Effector CD4-positive, alpha-beta T cell (primary cell): ENCODE measurements around the gene GAL3ST2.
"Not testable (repeated sequence)": the region's sequence is repeated elsewhere in the genome, so short reads cannot be mapped to it uniquely, and the experiment has no call there.

Source experiments
- DNase-seq: peaks from one replicate; pipeline ENCODE4 v3.0.0-alpha.2; 2020

GAL3ST2 gene

DNA sequence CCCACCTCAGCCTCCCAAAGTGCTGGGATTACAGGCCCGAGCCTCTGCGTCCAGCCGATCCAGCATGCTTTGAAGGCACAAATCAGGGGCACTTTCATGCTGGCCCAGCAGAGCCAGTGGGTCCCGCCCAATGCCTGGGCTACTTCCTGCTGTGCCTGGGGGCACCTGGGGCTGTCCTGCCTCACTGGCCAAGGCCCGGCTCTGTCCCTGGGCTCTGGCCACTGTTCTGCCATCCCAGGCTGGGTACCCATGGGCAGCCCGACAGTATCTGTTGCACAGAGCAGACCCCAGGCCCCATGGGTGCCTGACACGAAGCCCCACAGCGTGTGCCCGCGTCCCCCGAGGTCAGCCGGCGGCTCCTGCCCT, 6.8 kb upstream of the GAL3ST2 start:
- DNase-seq = no peak

DNA sequence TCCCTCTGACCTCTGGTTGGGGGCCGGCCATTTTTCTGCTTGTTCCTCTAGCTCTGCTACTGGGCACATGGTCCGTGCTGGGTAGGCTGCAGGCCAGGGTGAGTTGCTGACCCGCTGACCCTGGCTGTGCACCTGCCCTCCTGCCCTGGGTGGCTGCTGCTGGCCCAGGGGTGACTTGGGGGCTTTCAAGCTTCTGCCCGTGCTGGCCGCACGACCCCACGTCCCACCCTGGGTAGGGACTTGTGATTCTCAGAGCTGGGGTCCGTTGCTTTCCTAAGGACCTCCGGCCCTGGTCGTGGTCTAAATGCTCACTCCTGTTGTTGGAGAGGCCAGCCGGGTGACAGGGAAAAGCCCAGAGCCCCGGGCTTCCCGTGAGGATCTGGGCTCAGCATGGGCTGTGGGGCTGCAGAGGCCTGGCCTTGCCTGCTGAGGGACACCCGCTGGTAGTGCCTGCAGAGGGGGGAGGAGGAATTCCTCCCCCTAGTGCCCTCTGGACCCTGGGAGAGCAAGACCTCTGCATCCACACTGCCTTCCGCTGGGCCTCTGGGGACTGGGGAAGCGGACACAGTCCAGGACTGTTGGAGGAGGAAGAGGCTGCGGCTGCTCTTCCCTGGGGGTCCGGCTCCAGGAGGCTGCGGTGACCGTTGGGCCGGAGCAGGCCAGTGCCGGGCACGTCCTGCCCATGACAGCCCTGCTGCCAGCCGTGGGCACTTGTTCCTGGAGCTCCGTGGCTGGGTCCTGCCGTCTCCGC, 6.3 kb upstream of the GAL3ST2 start:
- DNase-seq = no peak

DNA sequence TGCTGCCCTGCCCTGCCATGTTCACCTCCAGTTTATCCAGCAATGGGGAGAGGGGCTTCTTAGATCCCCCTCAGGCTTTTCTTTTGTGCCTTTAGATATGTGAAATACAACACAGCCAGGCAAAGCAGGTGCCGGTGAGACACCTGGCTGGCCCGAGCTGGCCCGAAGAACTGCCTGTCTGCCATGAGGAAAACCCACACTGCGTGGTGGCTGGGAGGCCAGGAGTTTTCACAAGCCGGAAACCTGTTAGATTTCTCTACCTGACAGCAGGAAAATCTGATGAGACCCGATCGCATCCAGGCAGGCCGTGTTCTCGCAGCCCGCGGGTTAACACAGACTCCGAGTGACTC, 5.7 kb upstream of the GAL3ST2 start:
- DNase-seq = no peak

DNA sequence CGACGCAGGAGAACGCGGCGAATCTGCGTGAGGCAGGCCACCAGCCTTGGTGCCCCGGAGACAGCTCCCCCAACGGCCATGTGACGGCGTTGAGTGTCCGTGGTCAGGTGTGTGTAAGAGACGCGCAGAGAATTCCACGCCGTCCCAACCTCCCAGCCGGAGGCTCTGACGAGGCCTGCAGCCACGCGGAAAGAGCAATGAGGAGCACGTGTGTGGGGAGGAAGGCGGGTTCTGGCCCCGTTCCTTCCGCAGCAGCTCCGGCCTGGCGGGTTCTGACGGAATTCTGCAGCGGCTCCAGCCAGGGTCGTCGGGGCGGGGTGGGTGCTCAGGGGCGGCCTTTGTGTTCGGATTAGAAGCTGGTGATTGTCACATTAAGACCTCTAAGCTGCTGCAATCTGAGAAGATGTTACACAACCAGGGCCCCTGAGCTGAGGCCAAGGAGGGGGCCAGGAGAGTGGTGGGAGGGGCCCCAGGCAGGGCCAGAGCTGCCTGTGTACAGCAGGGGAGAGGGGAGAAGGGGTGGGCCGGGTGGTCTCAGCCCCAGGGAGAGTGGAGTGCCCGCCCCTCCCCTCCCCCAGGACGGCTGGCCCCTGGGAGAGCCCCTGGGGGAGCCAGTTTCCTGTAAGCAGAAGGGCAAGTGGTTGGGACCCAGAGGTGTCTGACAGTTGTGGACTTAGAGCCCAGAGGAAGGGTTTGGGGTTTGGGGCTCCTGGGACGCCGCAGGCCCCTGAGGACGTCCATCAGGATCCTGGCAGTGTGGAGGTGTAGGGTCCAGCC, 5.1 kb upstream of the GAL3ST2 start:
- no peak for DNase-seq

DNA sequence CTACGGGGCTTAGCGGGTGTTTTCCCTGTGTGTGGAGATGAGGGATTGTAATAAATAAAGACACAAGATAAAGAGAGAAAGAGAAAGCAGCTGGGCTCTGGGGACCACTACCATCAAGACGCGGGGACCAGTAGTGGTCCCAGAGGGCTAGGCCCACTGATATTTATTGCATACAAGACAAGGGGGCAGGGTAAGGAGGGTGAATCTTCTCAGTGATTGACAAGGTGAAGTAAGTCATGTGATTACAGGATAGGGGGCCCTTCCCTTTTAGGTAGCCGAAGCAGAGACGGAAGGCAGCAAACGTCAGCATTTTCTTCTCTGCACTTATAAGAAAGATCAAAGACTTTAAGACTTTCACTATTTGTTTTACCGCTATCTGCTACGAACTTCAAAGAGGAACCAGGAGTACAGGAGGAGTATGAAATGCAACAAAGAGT, 4.5 kb upstream of the GAL3ST2 start:
- no peak for DNase-seq

DNA sequence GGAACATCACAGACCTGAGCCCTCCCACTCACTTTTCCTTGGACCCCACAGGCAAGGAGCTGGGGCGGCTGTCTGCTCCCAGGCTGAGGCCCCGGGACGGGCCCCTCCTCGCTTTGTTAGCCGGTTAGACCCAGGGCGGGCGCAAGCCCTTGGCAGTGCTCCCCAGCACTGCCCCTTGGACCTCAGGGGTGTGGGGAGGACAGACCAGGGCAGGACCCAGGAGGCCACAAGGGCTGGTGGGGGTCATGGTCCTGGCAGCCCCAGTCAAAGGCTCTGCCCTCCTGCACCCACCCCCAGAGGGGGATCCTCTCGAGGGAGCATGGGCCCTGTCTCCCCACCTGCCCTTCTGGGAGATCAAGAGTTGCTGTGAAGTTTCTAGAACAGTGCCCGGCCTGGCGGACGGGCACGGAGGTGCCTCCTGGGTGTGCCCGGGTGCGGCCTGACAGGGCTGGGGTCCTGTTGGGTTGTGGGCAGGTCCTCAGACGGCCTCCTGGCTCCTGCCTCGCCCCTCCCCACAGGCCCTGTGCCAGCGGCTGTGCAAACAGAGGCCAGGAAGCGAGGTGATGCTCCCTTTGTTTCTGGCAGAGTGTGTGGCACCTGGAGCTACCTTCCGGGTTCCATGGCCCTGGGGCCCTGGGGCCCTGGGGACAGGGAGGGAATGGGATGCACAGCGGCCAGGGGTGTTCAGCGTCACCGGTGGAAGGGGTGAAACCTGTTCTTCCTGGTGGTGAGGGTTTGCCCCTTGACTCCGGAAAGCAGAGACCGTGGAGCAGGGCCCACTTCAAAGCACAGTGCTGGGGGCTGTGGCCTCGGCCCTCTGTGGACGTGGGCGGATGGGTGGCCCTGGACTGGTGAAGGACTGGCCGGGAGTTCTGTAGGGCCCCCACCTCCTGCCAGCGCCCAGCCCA, 2.9 kb upstream of the GAL3ST2 start:
- DNase-seq = no peak

DNA sequence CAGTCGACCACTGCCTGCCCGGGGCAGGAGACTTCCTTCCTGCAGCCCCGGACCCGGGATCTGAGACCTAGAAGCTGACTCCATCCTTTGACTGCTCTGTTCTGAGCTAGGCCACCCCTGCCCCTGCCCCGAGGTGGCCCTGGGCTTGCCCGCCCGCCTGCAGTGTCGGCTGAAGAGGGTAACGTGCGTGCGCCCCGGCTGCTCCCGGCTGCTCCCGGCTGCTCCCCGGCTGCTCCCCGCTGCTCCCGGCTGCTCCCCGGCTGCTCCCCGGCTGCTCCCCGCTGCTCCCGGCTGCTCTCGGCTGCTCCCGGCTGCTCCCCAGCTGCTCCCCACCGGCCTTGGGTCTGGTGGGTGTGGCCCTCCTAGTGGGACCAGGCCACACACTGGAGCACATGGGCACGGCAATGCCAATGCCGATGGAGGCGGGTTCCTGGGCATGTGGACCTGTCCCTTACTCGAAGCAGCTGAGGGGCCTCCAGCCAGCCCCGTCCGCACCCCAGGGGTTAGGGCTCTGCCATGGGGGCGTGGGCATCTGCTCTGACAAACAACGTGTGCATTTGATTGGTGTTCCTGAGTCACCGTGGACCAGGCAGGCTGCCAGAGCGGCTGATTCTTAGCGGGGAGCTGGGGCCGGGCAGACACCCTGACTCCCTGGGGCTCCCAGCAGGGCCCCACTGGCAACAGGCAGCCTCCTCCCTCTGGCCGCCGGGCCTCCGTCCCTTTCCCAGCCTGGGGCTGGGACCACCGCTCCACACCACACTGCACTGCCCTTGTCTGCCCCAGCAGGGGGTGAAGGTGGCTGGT, 2.0 kb upstream of the GAL3ST2 start:
- no peak for DNase-seq

DNA sequence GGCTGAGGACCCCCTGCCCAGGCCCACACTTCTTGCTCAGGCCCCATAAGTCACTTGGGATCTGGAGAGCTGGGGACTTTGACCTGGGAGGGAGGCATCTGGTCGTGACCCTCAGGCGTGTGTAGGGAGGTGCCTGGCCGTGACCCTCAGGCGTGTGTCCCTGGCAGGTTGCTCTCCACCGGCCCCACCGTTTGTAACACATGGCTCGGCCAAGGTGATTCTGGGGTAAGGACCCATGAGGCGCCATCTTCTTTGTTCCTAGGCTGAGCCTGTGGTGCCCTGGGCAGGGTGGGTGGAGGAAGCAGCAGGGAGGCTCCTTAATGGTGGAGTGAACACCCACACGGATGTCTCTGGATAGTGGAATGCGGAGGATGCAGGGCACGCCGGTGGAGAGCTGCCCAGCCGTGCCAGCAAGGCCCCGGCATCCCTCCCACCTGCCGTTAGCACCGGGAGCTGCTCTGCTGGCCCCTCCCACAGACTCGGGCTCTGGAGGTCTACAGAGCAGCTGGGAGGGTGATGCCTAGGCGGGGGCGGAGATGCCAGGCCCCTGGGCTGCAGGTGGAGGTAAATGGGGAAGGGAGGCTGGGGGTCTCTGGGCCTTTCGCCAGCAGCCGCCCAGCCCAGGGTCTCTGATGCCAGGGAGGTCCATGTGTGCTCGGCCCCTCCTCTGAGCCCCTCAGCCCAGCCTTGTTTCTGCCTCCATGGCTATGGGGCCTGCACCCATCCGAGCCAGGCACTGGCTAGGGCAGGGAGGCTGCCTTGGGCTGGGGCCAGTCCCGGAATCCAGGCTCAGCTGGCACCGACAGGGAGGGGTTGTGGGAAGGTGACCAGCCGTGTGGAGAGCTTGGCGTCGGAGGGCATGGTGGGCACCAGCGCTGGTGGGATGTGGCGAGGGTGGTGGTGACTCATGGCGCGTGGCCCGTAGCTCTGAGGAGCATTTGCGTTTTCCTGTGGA, 1.1 kb upstream of the GAL3ST2 start:
- DNase-seq = no peak

DNA sequence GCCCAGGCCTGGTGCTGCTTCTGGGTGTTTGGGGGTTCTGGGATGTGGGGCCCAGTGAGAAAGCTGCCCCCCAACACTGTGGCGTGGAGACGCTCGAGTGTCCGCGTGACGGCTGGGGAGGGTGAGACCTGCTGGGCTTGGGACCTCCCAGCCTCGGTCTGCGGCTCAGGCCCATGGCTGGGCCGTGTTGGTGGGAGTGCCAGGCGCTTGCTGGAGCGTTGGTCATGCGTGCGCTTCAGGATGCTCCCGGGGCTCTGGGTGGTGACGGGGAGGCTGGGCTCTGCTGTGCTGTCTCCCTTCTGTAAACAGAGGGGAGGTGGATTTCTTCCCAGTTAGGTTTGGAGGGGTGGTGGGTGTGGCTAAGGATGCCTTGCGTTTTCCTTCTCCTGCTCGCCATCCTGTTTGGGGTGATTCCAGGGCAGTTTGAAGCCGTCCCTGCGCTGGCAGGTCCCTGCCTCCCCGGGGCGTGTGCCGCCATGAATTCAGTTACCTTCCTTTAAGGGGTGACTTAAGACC, 606 bp downstream of the GAL3ST2 start:
- DNase-seq = no peak

DNA sequence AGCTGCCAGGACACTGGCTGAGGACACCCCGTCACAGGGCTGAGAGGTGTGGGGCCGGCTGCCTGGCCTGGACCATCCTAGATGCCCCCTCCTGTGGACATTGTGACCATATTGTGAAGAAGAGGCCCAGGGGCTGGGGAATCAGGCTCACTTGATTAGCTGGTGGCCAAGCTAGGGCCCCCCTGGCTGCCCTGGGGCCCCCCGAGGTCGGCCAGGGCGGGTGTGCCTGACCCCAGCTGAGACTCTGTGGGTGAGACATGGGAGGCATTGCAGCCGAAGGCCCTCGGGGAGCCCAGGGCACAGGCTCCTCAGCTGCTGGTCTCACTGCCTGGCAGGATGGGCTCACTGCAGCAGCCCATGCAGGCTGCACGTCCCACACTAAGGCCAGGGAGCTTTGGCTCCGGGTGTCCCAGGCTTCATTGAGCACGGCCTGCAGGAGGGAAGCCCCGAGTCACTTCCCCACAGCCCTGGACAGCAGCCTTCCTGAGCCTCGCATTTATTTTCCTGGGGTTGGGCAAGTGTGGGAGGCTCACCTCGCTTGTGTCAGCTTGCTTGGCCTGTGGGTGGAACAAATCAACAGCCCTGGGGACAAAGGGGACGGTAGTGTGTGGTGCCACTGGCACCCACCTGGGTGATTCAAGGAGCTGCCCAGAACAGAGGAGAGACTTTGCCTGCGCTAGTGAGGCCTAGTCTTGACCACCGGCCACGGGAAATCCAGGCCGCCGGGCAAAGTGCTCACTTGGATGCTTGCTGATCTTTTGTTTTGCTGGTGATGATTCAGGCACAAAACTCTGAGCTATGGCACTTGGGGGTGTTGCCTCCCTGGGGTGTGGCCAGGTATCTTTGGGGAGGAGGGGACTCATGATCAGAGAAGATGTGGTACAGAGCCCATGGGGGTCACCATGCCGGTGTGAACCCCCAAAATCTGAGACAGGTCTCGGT, 1.3 kb downstream of the GAL3ST2 start:
- no peak for DNase-seq

DNA sequence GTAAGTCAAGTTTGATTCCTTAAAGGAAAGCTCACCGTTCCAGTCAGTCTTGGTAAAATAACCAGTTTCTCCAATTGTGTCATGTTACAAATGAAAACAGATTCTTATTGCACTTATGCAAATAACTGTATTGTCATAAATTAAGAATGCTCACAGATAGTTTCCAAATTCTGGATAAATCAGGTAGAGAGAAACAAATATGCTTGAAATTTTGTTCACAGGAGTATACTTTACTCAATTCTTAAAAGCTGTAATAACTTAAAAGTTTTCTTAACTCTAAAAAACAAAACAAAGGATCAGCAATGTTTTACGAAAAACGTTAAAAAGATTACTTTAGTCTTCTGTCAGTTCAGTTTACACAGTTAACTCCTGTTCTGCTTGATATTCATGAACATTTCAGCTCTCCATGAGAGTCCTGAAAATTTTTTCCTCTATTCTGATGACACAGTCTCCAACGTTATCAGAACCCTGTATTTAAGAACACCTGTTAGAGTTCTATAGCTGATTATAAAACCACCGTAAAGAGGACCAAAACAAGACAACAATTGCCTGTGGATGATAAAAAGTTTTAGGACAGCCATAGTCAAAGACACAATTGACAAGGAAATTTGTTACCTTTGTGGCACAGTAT, 4.4 kb downstream of the GAL3ST2 start:
- no peak for DNase-seq

DNA sequence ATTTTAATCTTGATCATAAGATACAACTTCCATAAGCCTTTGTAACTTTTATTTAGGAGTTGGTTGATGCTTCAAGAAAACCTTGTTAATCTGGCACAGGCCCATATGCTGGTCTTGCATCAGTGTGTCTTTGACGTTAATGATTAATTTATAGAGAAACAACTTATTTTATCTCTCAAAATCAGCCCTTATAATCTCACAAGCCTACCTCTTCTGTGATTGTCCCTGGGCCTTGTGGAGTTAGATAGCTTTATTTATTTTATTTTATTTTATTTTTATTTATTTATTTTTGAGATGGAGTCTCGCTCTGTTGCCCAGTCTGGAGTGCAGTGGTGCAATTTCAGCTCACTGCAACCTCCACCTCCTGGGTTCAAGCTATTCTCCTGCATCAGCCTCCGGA, 5.4 kb downstream of the GAL3ST2 start:
- not testable (repeated sequence) for DNase-seq

DNA sequence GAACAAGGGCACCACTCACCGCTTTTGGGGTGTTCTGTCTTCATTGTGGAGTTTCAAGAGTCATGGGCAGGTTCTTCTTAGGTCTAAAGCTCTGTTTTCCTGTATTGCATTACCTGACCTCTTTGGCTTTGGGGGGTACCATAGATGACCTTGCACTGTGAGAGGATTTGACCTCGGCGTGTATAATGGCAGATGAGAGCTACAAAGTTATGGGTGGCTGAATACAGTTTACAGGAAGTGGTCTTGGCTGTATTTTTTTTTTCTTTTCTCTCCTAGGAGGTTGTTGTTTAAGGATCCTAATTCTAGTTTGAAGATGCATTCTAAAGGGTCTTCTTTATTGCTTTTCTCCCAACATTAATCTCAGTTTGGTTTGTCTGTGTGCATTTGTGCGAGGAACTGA, 11.5 kb downstream of the GAL3ST2 start:
- DNase-seq = no peak

DNA sequence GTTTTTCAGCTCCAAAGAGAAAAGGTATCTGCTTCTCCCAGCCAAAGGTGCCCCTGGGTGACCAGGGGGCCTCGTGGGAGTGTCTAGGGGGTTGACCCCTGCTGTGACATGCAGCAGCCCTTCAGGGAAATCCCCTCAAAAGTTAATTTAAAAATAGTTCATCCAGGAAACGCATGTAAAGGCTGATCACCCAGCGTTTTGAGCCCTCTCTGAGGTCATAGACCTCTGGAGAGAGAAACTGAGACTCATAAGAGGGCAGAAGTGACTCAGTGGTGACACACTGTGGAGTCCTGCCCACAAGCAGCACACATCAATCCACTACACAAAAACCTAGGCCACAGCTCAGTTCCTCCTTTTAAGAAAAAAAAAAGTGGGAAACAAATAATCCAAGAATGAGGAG, 11.9 kb downstream of the GAL3ST2 start:
- DNase-seq = no peak

DNA sequence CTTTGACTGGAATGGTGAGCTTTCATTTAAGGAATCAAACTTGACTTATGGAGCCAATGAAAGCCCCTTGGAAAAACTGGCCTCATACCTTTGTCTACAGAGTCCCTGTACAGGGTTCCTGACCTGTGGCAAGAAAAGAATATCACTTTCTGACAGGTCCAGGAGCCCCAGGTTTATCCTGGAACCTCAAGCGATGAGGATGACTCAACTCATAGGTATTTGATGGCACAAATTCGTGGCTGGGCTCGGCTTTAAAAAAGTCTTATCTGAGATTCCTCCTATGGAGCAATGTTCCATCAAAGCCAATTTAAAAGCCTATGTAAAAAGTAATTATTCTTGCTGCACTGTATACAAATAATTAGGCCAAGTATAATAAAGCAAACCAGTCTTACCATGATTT, 14.8 kb downstream of the GAL3ST2 start:
- not testable (repeated sequence) for DNase-seq

DNA sequence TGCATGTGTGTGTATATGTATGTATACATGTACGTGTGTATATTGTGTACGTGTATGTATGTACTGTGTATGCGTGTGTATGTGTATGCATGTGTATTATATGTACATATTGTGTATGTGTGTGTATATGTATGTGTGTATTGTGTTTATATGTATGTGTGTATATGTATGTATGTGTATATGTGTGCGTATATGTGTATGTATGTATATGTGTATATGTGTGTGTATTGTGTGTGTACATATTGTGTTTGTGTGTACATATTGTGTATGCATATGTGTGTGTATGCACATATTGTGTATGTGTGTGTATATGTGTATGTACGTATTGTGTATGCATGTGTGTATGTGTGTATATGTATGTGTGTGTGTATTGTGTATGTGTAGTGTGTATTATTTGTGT, 16.8 kb downstream of the GAL3ST2 start:
- no peak for DNase-seq

DNA sequence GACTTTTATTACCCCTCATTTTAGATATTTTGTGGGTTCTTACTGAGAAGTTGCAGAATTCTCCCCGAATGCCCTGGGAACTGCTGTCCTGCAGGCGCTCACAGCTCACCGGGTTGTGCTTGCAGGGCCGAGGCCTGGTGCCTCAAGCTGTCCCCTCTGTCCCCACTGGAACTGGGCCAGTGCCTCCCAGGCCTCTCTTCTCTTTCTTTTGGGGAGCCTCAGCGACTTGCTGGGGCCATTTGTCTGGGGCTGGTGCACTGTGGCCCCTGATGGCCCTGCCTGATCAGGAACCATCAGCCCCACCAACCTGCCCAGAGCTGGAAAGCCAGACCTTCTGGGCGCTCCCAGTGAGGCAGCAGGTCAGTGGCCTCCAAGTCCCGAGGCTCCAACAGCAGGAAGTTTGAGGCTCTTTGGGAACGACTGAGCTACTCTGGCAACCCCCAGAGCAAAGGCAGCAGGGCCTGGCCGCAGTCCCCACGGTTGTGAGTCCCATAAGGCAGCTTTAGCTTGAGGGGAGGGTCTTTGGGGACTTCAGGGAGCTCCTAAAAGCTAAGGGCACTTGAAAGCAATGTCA, 17.7 kb downstream of the GAL3ST2 start:
- DNase-seq = no peak

DNA sequence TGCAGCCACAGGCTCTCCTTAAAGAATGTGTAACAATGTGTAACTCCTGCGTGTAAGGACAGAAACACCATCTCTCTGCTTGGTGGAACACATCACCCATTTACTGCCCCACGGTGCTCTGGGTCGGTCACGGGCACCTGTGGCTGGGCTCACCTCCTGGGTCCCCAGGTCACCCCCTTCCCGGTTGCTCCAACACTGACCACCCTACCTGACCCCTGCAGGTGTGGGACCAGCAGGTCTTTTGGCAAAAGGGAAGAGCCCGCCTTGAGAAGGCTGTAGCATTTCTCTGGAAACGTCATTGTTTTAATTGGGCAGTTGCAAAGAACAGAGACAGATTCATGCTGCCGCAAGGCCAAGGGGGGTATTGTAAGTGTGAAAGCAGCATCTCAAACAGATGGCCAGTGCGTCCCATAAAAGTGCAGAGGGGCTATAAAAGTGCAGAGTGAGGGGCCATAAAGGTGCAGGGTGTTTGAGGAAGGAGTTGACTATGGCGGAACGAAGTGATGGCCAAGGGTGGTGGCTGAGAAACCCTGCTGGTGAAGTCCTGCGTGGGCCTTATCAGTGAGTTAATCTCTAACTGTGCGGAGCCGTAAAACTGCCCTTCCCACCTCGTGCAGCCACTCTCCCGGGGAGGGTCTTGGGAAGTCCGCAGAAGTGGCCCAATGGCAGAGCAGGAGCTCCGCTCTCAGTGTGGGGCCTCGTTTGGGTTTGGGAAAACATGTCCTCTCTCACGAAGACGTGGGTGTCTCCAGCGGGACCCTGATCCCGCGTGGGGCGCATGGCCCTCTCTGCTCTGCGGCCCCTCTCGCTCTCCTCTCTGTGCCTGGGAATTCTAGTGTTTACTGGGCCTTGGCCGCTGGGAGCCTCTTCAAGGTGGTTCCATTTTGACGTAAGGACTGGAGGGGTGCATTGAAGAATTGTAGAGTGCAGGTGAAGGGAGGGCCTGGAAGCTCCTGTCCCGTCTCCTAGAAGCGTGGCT, 18.7 kb downstream of the GAL3ST2 start:
- no peak for DNase-seq
